Measurements from ENCODE around the gene ZNF202. TPM values are rescaled to one million over a fixed set of nuclear protein-coding genes. Genes with fewer than 3 reads are reported as not detected.

Gene ZNF202
- total RNA-seq, 1 donor from 2014 or later: 27.8 TPM

GRCh38 chr11:123681030-123681429 is 60.4 kb downstream of the ZNF202 start:
- H3K27ac Mint-ChIP-seq: no peak overlapping the region
- DNase-seq: no peak
- no peaks in the 10 kb centered on the region for H3K9me3 Mint-ChIP-seq
- no peak overlapping the region for H3K4me3 Mint-ChIP-seq
- H3K36me3 Mint-ChIP-seq (ENCODE audit: low read depth): no peaks in the 10 kb centered on the region
- H3K4me1 Mint-ChIP-seq: no peaks in the 10 kb centered on the region
- peaks cover 5% of the 10 kb centered on the region for H3K27me3 Mint-ChIP-seq
- POLR2A ChIA-PET: no interaction called here
- no peak for TF ChIP-seq CTCF (IDR thresholded peaks at IDR 0.05)
- ATAC-seq (ENCODE audit: low read depth): no peak
- intact Hi-C loops (cut with micrococcal nuclease): no loop called here
- CTCF ChIA-PET: no interaction called here

GRCh38 chr11:123678246-123678645 is 63.2 kb downstream of the ZNF202 start:
- intact Hi-C loops (cut with micrococcal nuclease): no loop called here
- no peaks in the 10 kb centered on the region for H3K9me3 Mint-ChIP-seq
- ChIA-PET CTCF (no interaction called here), POLR2A (no interaction called here)
- DNase-seq (no peak), ATAC-seq (ENCODE audit: low read depth) (no peak)
- TF ChIP-seq CTCF (IDR thresholded peaks at IDR 0.05): no peak
- no peak overlapping the region for H3K27ac Mint-ChIP-seq
- H3K27me3 Mint-ChIP-seq: peaks cover 5% of the 10 kb centered on the region
- H3K4me1 Mint-ChIP-seq: no peaks in the 10 kb centered on the region
- H3K4me3 Mint-ChIP-seq: no peak overlapping the region
- no peaks in the 10 kb centered on the region for H3K36me3 Mint-ChIP-seq (ENCODE audit: low read depth)

- intact Hi-C loops (cut with micrococcal nuclease): no loop called here
- H3K4me3 Mint-ChIP-seq: no peak overlapping the region
- TF ChIP-seq CTCF (IDR thresholded peaks at IDR 0.05): no peak
- no peak overlapping the region for H3K27ac Mint-ChIP-seq
- ATAC-seq (ENCODE audit: low read depth): no peak
- no peaks in the 10 kb centered on the region for H3K36me3 Mint-ChIP-seq (ENCODE audit: low read depth)
- no peaks in the 10 kb centered on the region for H3K27me3 Mint-ChIP-seq
- POLR2A ChIA-PET: no interaction called here
- no peaks in the 10 kb centered on the region for H3K9me3 Mint-ChIP-seq
- DNase-seq: no peak
- H3K4me1 Mint-ChIP-seq: no peaks in the 10 kb centered on the region
- CTCF ChIA-PET: no interaction called here
Observed at GRCh38 chr11:123677510-123677909, 64.0 kb downstream of the ZNF202 start.

- ChIA-PET POLR2A (no interaction called here), CTCF (no interaction called here)
- no peaks in the 10 kb centered on the region for H3K4me1 Mint-ChIP-seq
- ATAC-seq (ENCODE audit: low read depth) (no peak), DNase-seq (no peak)
- no peaks in the 10 kb centered on the region for H3K36me3 Mint-ChIP-seq (ENCODE audit: low read depth)
- H3K9me3 Mint-ChIP-seq: no peaks in the 10 kb centered on the region
- intact Hi-C loops (cut with micrococcal nuclease): no loop called here
- peaks cover 3% of the 10 kb centered on the region for H3K27me3 Mint-ChIP-seq
- H3K4me3 Mint-ChIP-seq: no peak overlapping the region
- H3K27ac Mint-ChIP-seq: no peak overlapping the region
- no peak for TF ChIP-seq CTCF (IDR thresholded peaks at IDR 0.05)
Observed at GRCh38 chr11:123674297-123674696, 67.2 kb downstream of the ZNF202 start.

Other genes with a start within 250 kb of the ZNF202 start
- gene SCN3B, start 87.0 kb downstream of the ZNF202 start, total RNA-seq: not detected in 2 replicates
- gene OR6X1, start 12.9 kb upstream of the ZNF202 start, total RNA-seq: not detected in 2 replicates
- gene OR6M1, start 64.7 kb upstream of the ZNF202 start, total RNA-seq: not detected in 2 replicates
- gene TMEM225, start 144.0 kb upstream of the ZNF202 start, total RNA-seq: not detected in 2 replicates
- not detected in 2 replicates for gene OR8D4, start 160.5 kb upstream of the ZNF202 start, total RNA-seq
- not detected in 2 replicates for gene OR4D5, start 198.0 kb upstream of the ZNF202 start, total RNA-seq
- not detected in 2 replicates for gene OR6T1, start 202.2 kb upstream of the ZNF202 start, total RNA-seq
- not detected in 2 replicates for gene OR10S1, start 236.1 kb upstream of the ZNF202 start, total RNA-seq

All from activated B cell treated with CpG ODN at 0.5 μM for 24 hours (primary cell).